ENCODE results near the gene REN. TPM values are rescaled to one million over a fixed set of nuclear protein-coding genes. Genes with fewer than 3 reads are reported as not detected.

REN gene
- total and polyA plus RNA-seq, 9 of the 15 experiments (the other 6 are each of a cell fraction or from before 2014, with no cell fraction given), result 1.7 to 9.9 (median 3.1) TPM

DNA sequence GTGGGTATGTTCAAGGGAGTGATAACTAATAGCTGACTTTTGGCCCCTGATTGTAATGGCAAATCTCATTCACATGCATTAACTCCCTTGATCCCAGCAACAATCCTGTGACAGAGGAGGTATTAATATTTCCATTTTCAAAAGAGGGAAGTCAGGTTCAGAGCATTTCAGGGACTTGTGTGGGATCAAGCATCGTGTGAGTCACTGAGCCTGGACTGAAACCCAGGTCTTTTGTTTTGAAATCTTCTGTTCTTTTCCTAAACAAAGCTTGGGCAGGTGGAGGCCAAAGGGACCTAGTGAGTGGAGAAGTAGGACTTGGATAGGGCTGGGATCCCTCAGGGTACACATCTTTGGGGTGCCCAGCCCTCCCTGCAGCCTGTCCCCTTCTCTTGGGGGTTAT lies 52.2 kb downstream of the REN start (continued):
- TF ChIP-seq CHAMP1 (IDR thresholded peaks at IDR 0.05) (no peak), POLR2AphosphoS5 (IDR thresholded peaks at IDR 0.05; ENCODE audit: control insufficient read depth, insufficient read depth, low read depth, low read length) (no peak), TFE3 (CRISPR knock-in tag; IDR thresholded peaks at IDR 0.05) (no peak), ARID2 (IDR thresholded peaks at IDR 0.05) (no peak), NR2F6 (CRISPR knock-in tag; IDR thresholded peaks at IDR 0.05) (no peak), EZH2 (IDR thresholded peaks at IDR 0.05; ENCODE audit: borderline replicate concordance, low read depth, low read length) (no peak), ZNF699 (CRISPR knock-in tag; IDR thresholded peaks at IDR 0.05; ENCODE audit: insufficient replicate concordance) (no peak), HEY1 (CRISPR knock-in tag; IDR thresholded peaks at IDR 0.05; ENCODE audit: borderline replicate concordance) (no peak), RFX7 (CRISPR knock-in tag; IDR thresholded peaks at IDR 0.05) (no peak)
- TF ChIP-seq, protein P1, sequence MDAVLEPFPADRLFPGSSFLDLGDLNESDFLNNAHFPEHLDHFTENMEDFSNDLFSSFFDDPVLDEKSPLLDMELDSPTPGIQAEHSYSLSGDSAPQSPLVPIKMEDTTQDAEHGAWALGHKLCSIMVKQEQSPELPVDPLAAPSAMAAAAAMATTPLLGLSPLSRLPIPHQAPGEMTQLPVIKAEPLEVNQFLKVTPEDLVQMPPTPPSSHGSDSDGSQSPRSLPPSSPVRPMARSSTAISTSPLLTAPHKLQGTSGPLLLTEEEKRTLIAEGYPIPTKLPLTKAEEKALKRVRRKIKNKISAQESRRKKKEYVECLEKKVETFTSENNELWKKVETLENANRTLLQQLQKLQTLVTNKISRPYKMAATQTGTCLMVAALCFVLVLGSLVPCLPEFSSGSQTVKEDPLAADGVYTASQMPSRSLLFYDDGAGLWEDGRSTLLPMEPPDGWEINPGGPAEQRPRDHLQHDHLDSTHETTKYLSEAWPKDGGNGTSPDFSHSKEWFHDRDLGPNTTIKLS (IDR thresholded peaks at IDR 0.05; ENCODE audit: borderline replicate concordance, low read depth), result no peak

Measured in K562 (cell line).